GM06990 (cell line): ENCODE results near the gene ATP5F1C.
"Not testable (repeated sequence)": the region's sequence is repeated elsewhere in the genome, so short reads cannot be mapped to it uniquely, and the experiment has no call there.

Source experiments
- DNase-seq: peaks from one replicate; pipeline ENCODE4 v3.0.0-alpha.2; 2011; ENCODE audit not compliant: insufficient read length; ENCODE audit errors: extremely low read depth
- H3K27me3 ChIP-seq: replicated peaks from 2 replicates; pipeline ENCODE4 v1.6.0; 2011; ENCODE audit warnings: low read length; ENCODE audit not compliant: control insufficient read depth, insufficient read depth
- H3K36me3 ChIP-seq: 2 replicates; pipeline ENCODE4 v1.5.1; 2011; ENCODE audit warnings: low read length; ENCODE audit not compliant: control insufficient read depth, insufficient read depth
- H3K4me3 ChIP-seq: replicated peaks from 2 replicates; pipeline ENCODE4 v1.5.1; 2011; ENCODE audit warnings: low read depth, mild to moderate bottlenecking, control low read depth, low read length
- TF ChIP-seq, protein P1 (sequence below): IDR thresholded peaks from 2 replicates; pipeline ENCODE4 v1.5.1; 2011; ENCODE audit warnings: low read length, control low read depth, mild to moderate bottlenecking, inconsistent platforms; ENCODE audit not compliant: insufficient read depth, poor library complexity, severe bottlenecking

ATP5F1C gene

GRCh38 chr10:7802606-7803005, 14.6 kb downstream of the ATP5F1C start:
- Histone ChIP-seq H3K36me3 (peaks cover 15% of the 10 kb centered on the region), H3K4me3 (no peak overlapping the region), H3K27me3 (no peaks in the 10 kb centered on the region)
- TF ChIP-seq, protein P1, sequence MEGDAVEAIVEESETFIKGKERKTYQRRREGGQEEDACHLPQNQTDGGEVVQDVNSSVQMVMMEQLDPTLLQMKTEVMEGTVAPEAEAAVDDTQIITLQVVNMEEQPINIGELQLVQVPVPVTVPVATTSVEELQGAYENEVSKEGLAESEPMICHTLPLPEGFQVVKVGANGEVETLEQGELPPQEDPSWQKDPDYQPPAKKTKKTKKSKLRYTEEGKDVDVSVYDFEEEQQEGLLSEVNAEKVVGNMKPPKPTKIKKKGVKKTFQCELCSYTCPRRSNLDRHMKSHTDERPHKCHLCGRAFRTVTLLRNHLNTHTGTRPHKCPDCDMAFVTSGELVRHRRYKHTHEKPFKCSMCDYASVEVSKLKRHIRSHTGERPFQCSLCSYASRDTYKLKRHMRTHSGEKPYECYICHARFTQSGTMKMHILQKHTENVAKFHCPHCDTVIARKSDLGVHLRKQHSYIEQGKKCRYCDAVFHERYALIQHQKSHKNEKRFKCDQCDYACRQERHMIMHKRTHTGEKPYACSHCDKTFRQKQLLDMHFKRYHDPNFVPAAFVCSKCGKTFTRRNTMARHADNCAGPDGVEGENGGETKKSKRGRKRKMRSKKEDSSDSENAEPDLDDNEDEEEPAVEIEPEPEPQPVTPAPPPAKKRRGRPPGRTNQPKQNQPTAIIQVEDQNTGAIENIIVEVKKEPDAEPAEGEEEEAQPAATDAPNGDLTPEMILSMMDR: no peak
- no peak for DNase-seq

- H3K36me3 ChIP-seq: peaks cover 14% of the 10 kb centered on the region
- H3K27me3 ChIP-seq: no peaks in the 10 kb centered on the region
- DNase-seq: no peak
- H3K4me3 ChIP-seq: no peak overlapping the region
- TF ChIP-seq, protein P1: no peak
Measured at GRCh38 chr10:7804216-7804615, 16.2 kb downstream of the ATP5F1C start.

DNA sequence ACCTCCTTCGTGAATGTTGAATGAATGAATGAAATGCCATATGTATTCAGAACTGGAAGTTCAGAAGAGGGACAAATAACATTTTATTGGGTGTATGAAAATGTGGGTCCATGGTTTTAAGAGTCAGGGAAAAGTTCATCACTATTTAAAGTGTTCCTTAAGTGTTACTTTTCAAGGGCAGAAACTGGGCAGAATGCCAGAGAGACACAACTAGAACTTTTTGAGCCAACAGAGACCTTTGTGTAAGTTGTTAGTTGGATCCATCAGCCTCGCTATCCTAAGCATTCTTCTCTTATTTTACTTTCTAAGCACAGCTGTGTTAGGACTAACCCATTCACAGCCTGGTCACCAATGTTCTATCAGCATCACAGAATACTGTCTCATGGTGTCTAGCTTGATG, 16.8 kb downstream of the ATP5F1C start:
- H3K36me3 ChIP-seq: peaks cover 12% of the 10 kb centered on the region
- TF ChIP-seq, protein P1: no peak
- no peak for DNase-seq
- no peaks in the 10 kb centered on the region for H3K27me3 ChIP-seq
- H3K4me3 ChIP-seq: no peak overlapping the region

GRCh38 chr10:7808686-7809267, 20.8 kb downstream of the ATP5F1C start:
- Histone ChIP-seq H3K36me3 (peaks cover 6% of the 10 kb centered on the region), H3K4me3 (no peak overlapping the region), H3K27me3 (no peaks in the 10 kb centered on the region)
- TF ChIP-seq, protein P1: no peak
- DNase-seq: no peak

DNA sequence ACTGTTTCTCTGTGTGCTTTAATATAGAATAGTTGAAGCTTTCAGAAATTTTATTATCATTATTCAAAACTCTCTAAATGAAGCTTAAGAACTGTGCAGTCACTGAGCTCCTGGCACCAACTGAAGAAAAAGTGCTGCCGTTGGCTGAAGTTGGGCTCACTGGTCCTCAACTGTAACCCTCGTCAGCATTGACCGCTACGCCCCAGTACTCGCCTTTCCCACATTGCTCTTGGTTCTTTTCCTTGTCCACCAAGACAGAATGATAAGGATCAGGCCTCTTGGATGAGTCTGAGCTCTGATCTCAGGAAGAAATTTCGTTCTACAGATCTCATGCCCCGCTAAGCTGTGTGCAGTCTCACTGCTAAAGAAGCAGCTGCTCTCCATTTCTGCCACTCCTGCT, 22.5 kb downstream of the ATP5F1C start:
- no peak overlapping the region for H3K4me3 ChIP-seq

GRCh38 chr10:7811000-7811399, 23.0 kb downstream of the ATP5F1C start:
- TF ChIP-seq, protein P1: no peak
- H3K27me3 ChIP-seq: no peaks in the 10 kb centered on the region
- H3K4me3 ChIP-seq: no peak overlapping the region
- no peak for DNase-seq
- no peaks in the 10 kb centered on the region; the same call in 1 of the 2 replicates for H3K36me3 ChIP-seq

More for the DNA sequence above, 22.5 kb downstream of the ATP5F1C start:
- TF ChIP-seq, protein P1: no peak
- no peak for DNase-seq
- Histone ChIP-seq H3K36me3 (no peaks in the 10 kb centered on the region; the same call in 1 of the 2 replicates), H3K27me3 (no peaks in the 10 kb centered on the region)

DNA sequence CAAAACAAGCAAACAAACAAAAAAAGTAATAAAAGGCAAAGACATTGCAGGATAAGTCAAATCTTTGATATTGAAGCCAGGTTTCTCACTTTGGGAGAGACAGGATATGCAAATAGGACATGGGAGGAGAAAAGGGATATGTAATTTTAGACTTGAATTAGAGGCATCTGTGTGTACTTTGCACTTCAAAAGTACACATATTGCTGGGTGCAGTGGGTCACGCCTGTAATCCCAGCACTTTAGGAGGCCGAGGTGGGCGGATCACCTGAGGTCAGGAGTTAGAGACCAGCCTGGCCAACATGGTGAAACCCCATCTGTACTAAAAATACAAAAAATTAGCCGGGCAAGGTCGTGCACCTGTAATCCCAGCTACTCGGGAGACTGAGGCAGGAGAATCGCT, 23.8 kb downstream of the ATP5F1C start:
- not testable (repeated sequence) for H3K4me3 ChIP-seq, H3K36me3 ChIP-seq, H3K27me3 ChIP-seq, DNase-seq
